IMR-90 (cell line): ENCODE measurements around the gene GRID1.

ENCODE experiments used
- CTCF ChIP-seq: conservative IDR thresholded peaks from 2 replicates; pipeline ENCODE4 v1.5.1; 2012; ENCODE audit warnings: mild to moderate bottlenecking, low read depth, low read length, improper control_type of control experiment
- POLR2A ChIP-seq: IDR thresholded peaks from 2 replicates; pipeline ENCODE4 v1.6.1; 2012; ENCODE audit warnings: mild to moderate bottlenecking, low read depth, low read length
- USF2 ChIP-seq: fragments of 150-350 bp; IDR thresholded peaks from 2 replicates; pipeline ENCODE4 v1.6.1; 2017; ENCODE audit warnings: mild to moderate bottlenecking, antibody characterized with exemption, low read length, low read depth

DNA sequence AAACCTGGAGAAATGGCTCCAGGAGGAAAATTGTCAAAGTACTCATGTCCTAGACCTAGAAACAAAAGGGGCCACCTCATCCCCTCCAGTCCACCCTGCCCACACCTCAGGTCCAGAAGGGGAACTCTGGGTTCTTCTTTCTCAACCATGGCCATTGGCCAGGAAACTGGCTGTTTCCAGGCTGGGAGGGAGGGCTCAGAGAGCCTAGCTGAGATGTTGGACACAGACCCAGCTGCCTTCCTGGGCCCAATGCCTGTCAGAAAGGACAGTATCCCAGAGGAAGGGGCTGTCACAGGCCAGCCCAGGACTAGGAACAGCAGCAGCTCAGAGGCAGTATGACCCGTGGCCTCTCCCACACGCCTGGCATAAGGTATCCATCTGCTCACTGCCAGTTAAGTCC lies 9.6 kb downstream of the GRID1 start:
- TF ChIP-seq CTCF (no peak), POLR2A (no peak), USF2 (no peak)
